Fibroblast of lung (primary cell): ENCODE measurements around the gene HSPB6.

Experiments
- CTCF ChIP-seq, 2 donors: IDR thresholded peaks in 1 of 2; conservative IDR thresholded peaks in 1 of 2; 1 replicate in 1 of 2; 2 replicates in 1 of 2; pipeline ENCODE4 v1.5.1; 2011 to 2012; ENCODE audit warnings: low read length in 2 of 2, control low read depth in 1 of 2, inconsistent platforms in 1 of 2, low read depth in 1 of 2, mild to moderate bottlenecking in 1 of 2
- EZH2 ChIP-seq: IDR thresholded peaks from 2 replicates; pipeline ENCODE4 v1.5.1; 2012; ENCODE audit warnings: low read length, control low read depth, mild to moderate bottlenecking; ENCODE audit errors: missing control alignments

- TF ChIP-seq CTCF (conservative IDR thresholded peaks at IDR 0.05 in 1 of 2, IDR thresholded peaks at IDR 0.05 in 1 of 2; ENCODE audit: low read depth in 1 of 2, low read length in 2 of 2): no peak
- TF ChIP-seq EZH2: no peak
Observed at GRCh38 chr19:35788205-35788960, 31.6 kb upstream of the HSPB6 start.
